ENCODE data around the gene TPBGL.

TPBGL gene

GRCh38 chr11:75246006-75246670 lies 5.6 kb downstream of the TPBGL start:
- DNase-seq (ENCODE audit: low spot score) = no peak

DNA sequence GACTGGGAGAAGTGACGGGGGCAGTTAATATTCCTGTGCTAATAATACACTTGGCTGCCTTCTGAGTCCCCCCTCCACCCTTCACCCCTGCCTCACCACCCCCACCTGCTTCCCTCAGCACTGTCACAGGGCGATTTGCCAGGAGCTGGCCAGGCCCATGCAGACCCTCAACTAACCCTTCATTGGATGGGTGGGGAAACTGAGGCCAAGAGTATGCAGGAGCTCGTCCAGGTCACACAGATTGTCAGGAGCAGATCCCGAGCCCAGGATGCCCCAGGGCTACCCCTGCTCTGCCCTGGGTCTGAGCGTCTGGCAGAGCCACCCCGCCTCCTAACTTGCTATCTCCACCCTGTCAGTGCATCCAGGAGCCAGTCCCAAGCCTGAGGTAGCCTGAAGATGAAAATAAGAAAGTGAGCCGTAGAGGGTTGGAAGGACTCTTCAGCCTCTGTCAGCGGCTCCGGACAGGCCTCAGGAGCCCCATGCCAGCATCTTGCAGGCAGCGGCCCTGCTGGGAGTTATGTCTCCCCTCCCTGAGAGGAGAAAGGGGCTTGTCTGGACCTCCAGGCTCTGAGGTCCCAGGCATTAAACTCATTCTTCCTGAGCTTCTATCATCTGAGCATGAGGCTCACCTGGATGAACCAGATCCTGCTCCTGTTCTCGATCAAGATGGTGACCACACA lies 6.2 kb downstream of the TPBGL start:
- no peak for DNase-seq (ENCODE audit: low spot score)

DNA sequence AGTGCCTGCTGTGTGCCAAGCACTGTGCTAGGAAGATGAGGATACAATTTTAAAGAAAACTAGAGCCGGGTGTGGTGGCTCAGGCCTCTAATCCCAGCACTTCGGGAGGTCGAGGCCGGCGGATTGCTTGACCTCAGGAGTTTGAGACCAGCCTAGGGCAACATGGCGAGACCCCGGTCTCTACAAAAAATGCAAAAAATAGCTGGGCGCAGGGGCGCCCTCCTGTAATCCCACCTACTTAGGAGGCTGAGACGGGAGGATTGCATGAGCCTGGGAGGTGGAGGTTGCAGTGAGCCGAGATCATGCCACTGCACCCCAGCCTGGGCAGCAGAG lies 8.3 kb downstream of the TPBGL start:
- DNase-seq (ENCODE audit: low spot score) = no peak

DNA sequence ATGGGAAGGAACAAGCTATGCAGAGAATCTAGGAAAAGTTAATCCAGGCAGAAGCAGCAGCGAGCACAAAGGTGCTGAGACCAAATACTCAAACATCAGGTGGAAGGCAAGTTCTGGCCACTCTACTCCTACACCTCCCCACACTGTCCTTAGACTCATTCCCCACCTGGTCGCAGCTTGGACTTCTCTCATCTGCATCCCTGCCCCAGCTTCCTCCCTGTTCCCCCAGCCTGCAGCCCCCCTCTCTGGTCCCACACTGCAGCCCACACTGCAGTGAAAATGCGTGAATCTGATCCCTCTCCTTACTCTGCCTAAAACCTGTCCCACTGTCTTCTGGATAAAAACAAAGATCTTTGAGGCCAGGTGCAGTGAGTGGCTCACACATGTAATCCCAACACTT lies 9.1 kb downstream of the TPBGL start:
- no peak for DNase-seq (ENCODE audit: low spot score)

DNA sequence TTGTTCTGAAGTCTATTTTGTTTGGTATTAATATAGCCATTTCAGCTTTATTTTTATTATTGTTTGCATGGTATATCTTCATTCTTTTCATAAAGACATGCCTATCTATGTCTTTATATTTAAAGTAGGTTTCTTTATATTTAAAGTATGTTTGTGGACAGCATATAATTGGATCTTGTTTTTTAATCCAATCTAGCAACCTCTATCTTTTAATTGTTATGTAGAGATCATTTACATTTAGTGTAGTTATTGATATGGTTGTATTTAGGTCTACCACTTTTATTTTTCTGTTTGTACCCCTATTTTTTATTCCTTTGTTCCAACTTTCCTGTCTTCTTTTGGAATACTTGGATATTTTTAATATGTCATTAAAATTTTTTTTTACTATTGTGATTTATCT lies 13.8 kb downstream of the TPBGL start:
- no peak for DNase-seq (ENCODE audit: low spot score)

DNA sequence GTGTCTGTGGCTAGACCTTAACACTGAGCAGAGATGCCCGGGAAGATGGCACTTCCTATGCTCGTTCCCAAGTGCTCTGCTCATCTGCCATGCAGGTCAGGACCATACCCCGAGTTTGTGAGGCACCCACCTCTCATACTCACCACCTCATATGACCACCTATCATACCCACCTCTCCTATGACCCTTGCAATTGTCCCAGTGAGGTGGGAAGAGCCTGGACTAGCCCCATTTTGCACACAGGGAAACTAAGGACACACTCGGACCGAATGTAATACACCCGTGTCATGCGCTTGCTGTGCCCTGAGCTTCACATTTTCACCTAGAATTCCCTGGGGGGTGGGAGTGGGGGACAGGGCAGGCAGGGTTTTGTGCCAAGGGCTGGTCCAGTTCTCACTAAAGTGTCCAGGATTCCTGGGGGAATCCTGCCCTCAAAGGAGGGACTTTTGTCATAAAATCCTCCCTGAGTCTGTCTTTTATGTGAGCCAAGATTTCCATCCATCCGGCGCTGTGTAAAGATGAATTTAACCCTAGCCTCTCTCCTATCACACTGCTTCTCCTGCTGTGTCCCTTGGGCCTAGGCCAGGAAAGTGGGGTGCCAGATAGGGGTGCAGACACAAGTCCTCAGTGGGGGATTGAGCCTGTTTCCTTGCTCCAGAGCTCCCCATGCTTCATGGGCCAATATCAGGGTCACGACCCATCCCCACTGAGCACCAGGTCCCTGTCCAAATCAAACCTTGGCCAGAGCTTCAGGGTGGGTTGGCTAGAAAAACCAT lies 20.0 kb downstream of the TPBGL start:
- DNase-seq (ENCODE audit: low spot score) = no peak

GRCh38 chr11:75261902-75262361 lies 21.4 kb downstream of the TPBGL start:
- DNase-seq (ENCODE audit: low spot score) = no peak

GRCh38 chr11:75262436-75262835 lies 21.9 kb downstream of the TPBGL start:
- DNase-seq (ENCODE audit: low spot score) = no peak

DNA sequence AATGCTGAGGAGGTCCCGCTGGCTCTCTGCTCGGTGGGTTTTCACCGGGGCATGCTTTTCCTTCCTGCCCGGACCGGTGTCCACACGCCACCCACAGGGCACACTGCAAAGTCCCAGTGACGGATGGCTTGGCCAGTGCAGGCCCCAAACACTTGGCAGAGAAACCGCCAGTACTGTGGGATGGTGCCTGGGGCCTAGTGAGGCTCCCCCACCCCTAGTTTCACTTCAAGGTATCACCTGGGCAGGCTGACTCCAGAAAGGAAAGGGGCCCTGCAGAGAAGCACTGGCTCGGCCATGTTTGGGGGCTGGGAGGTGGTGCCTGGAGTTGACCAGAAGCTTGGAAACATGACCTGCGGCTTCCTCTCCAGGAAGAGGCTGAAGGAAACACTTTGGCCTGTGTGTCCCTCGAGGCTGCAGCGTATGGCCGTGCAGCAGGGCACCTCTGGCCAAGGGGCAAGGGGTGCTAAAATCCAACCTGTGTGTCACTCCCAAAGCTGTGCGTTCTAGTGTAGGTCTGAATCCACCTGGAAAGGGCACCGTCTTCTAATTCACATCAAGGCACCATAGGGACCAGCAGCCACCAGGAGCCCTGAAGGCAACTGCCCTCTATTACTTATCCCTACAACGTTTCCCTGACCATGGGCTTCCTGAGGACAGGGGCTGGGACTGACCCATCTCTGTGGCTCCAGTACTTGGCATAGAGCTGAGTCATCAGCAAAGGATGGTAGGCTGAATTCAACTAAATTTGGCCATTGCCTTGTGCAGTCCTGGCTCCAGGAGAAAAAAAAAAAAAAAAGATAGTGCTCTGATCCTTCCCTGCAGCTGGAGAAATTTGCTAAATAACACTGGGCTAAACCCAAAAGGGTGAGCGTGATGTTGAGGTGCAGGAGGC lies 22.6 kb downstream of the TPBGL start:
- no peak for DNase-seq (ENCODE audit: low spot score)

- DNase-seq (ENCODE audit: low spot score) = no peak
Observed at GRCh38 chr11:75263944-75264349, 23.4 kb downstream of the TPBGL start.

- no peak for DNase-seq (ENCODE audit: low spot score)
Observed at GRCh38 chr11:75264356-75264755, 23.8 kb downstream of the TPBGL start.

DNA sequence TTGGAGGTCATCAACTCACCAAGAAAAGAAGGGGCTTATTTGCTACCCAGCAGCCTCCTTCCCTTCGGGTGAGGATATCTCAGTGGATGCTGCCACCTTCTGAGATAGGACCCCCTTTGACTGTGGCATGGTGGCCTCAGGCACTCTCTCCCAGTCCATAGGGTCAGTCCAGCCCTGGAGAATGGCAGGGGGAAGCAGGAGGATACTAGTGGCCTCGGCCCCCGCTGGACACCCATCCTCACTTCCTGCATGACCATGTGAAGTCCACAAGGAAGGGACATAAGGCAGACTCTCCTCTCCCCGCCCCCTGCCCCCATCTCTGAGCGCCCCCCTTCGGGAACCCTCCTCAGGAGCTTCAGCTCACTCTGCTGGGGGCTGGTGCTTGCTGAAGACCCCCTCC lies 24.4 kb downstream of the TPBGL start:
- DNase-seq (ENCODE audit: low spot score) = no peak

DNA sequence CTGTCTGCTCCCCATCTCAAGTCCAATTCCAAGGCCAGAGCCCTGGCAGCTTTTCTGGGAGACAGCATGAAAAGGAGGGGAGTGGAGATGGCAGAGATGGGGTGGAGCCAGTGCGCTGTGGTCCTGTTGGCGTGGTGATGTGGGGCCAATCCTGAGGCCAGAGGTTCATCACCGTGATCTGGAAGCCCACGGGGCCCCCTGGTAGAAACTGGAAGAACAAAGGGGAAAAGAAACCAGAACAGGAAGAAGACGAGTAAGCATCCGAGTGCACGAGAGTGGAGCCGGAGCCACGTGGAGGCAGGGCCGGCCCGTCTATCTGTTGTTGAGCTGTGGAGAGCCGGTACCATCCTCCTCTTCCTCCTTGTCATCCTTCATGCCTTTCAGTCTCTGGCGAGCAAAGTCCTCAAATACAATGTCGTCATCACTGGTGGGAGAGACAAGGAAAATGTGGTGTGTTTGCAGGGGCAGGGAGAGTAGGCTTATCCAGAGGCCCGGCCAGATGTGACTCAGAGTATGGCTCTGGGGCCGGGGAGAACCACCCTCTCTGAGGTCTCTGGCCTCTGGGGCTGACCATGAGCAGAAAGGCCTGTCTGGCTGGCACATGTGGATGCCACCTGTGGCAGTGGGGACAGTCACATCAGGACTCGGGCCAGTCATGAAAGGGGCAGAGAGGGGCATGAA lies 25.4 kb downstream of the TPBGL start:
- no peak for DNase-seq (ENCODE audit: low spot score)

GRCh38 chr11:75267171-75267970 lies 26.8 kb downstream of the TPBGL start:
- DNase-seq (ENCODE audit: low spot score) = no peak

GRCh38 chr11:75268626-75269366 lies 28.2 kb downstream of the TPBGL start:
- DNase-seq (ENCODE audit: low spot score) = no peak

- no peak for DNase-seq (ENCODE audit: low spot score)
Observed at GRCh38 chr11:75269367-75269660, 28.7 kb downstream of the TPBGL start.

GRCh38 chr11:75269896-75270295 lies 29.3 kb downstream of the TPBGL start:
- no peak for DNase-seq (ENCODE audit: low spot score)

GRCh38 chr11:75270896-75271418 lies 30.4 kb downstream of the TPBGL start:
- DNase-seq (ENCODE audit: low spot score) = peak; percentile 38

GRCh38 chr11:75271730-75272129 lies 31.2 kb downstream of the TPBGL start:
- DNase-seq (ENCODE audit: low spot score) = no peak

- DNase-seq (ENCODE audit: low spot score) = no peak
Observed at GRCh38 chr11:75272391-75272790, 31.8 kb downstream of the TPBGL start.
